Measurements from ENCODE around the gene B3GNT2.

GRCh38 chr2:62180975-62181374 is 14.9 kb upstream of the B3GNT2 start:
- TF ChIP-seq CTCF (IDR thresholded peaks at IDR 0.05) (no peak), POLR2A (IDR thresholded peaks at IDR 0.05) (no peak), EP300 (IDR thresholded peaks at IDR 0.05) (no peak)
